Lung (tissue), 12 donors: ENCODE data around the gene CTDNEP1. TPM values are rescaled to one million over a fixed set of nuclear protein-coding genes. Genes with fewer than 3 reads are reported as not detected.

Experiments
- ATAC-seq: fragments of 200-7000 bp; cut with Tn5 transposase; one replicate; pipeline ENCODE4 v1.9.1; 2020; ENCODE audit warnings: moderate number of reproducible peaks; ENCODE audit not compliant: insufficient read depth, low FRiP score
- DNase-seq, 3 donors: peaks; one replicate each; pipeline ENCODE4 v3.0.0-alpha.2; 2013 to 2017
- H3K27ac ChIP-seq, 2 donors: one replicate each; pipeline ENCODE4 v1.5.1; 2013; ENCODE audit warnings: mild to moderate bottlenecking in 2 of 2, moderate library complexity in 2 of 2, control low read depth in 1 of 2, inconsistent platforms in 1 of 2, low read depth in 1 of 2, low read length in 1 of 2
- H3K27me3 ChIP-seq, 3 donors: one replicate each; pipeline ENCODE4 v1.5.1; 2013; ENCODE audit warnings: low read length in 2 of 3; ENCODE audit not compliant: control insufficient read depth in 3 of 3, insufficient read depth in 3 of 3
- H3K36me3 ChIP-seq, 4 donors: one replicate each; pipeline ENCODE4 v1.5.1; 2013; ENCODE audit warnings: low read length in 4 of 4, mild to moderate bottlenecking in 1 of 4, moderate library complexity in 1 of 4; ENCODE audit not compliant: control insufficient read depth in 4 of 4, insufficient read depth in 4 of 4
- H3K4me1 ChIP-seq, 5 donors: one replicate each; pipeline ENCODE4 v1.5.1; 2013; ENCODE audit warnings: low read length in 5 of 5, mild to moderate bottlenecking in 2 of 5, moderate library complexity in 1 of 5; ENCODE audit not compliant: control insufficient read depth in 5 of 5, insufficient read depth in 5 of 5
- H3K4me3 ChIP-seq: one replicate; pipeline ENCODE4 v1.5.1; 2013; ENCODE audit warnings: mild to moderate bottlenecking, control low read depth, moderate library complexity
- H3K9ac ChIP-seq, 2 donors: one replicate each; pipeline ENCODE4 v1.5.1; 2013; ENCODE audit warnings: low read length in 2 of 2, control low read depth in 1 of 2; ENCODE audit not compliant: insufficient read depth in 1 of 2
- H3K9me3 ChIP-seq, 4 donors: one replicate each; pipeline ENCODE4 v1.5.1; 2013; ENCODE audit warnings: low read length in 3 of 4, mild to moderate bottlenecking in 1 of 4, moderate library complexity in 1 of 4; ENCODE audit not compliant: control insufficient read depth in 4 of 4, insufficient read depth in 3 of 4
- WGBS, 2 donors: extraction: QIAGEN DNeasy Blood & Tissue Kit; methylation state at CpG; one replicate each; pipeline ENCODE4 v1.1.7; 2013; 5-methylcytosine and 5-hydroxymethylcytosine counted together
- polyA plus RNA-seq, 2 donors: library from polyadenylated mRNA; stranded (reverse); fragments of 200-250 nt; gene quantifications; one replicate each; pipeline ENCODE4 v1.2.1, GENCODE V29; 2013
- total RNA-seq, 2 donors: library from RNA; depleted of rRNA in 1 of 2; stranded (reverse); fragments of >200 nt in 1 of 2; gene quantifications; one replicate each; pipeline ENCODE4 v1.2.1, GENCODE V29; 2014 to 2021
- TF ChIP-seq, protein P1 (sequence below): IDR thresholded peaks from 2 replicates; pipeline ENCODE4 v1.5.1; 2012; ENCODE audit warnings: mild to moderate bottlenecking; ENCODE audit errors: control extremely low read depth, extremely low read depth
- donor health status: control.
- donor health status: control.
- donor health status: Bipolar disorder and iron deficiency.
- donor health status: healthy.
- donor health status: DM: yes; HTN: yes; CAD: no.

CTDNEP1 gene
- total and polyA plus RNA-seq, 4 donors = 72.5 to 126 (median 90.3) TPM

- H3K27ac ChIP-seq = peak within 1 kb of the TSS in 1 of 2 donors; percentile 90
Measured at GRCh38 chr17:7262192-7262934, 10.8 kb upstream of the CTDNEP1 start, which contains the start of gene CLDN7. Gene CLDN7 (minus strand): TSS chr17:7262478. CDS start chr17:7262043, 435 bp downstream.

GRCh38 chr17:7261379-7262191, 10.1 kb upstream of the CTDNEP1 start:
- H3K36me3 ChIP-seq = peaks cover 0 to 15% (median 4%) of the 10 kb centered on the region in 4 donors
- H3K9ac ChIP-seq = peak overlapping the region; percentile 53 to 68
- TF ChIP-seq, protein P1, sequence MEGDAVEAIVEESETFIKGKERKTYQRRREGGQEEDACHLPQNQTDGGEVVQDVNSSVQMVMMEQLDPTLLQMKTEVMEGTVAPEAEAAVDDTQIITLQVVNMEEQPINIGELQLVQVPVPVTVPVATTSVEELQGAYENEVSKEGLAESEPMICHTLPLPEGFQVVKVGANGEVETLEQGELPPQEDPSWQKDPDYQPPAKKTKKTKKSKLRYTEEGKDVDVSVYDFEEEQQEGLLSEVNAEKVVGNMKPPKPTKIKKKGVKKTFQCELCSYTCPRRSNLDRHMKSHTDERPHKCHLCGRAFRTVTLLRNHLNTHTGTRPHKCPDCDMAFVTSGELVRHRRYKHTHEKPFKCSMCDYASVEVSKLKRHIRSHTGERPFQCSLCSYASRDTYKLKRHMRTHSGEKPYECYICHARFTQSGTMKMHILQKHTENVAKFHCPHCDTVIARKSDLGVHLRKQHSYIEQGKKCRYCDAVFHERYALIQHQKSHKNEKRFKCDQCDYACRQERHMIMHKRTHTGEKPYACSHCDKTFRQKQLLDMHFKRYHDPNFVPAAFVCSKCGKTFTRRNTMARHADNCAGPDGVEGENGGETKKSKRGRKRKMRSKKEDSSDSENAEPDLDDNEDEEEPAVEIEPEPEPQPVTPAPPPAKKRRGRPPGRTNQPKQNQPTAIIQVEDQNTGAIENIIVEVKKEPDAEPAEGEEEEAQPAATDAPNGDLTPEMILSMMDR = no peak
- no peaks in the 10 kb centered on the region for H3K9me3 ChIP-seq
- peaks cover 0 to 11% (median 0%) of the 10 kb centered on the region in 5 donors for H3K4me1 ChIP-seq
- peak overlapping the region; percentile 57 for H3K4me3 ChIP-seq
- WGBS, 2 donors = 10 to 11% methylated on average over 50 to 71 of the region's 71 CpGs
- ATAC-seq (peak; percentile 3), DNase-seq (no peak)
- H3K27me3 ChIP-seq = peaks cover 0 to 23% (median 18%) of the 10 kb centered on the region in 3 donors
- H3K27ac ChIP-seq = peak overlapping the region in 1 of 2 donors; percentile 90

More at GRCh38 chr17:7262192-7262934, 10.8 kb upstream of the CTDNEP1 start, which contains the start of gene CLDN7:
- H3K9ac ChIP-seq = peak within 1 kb of the TSS; percentile 53 to 68
- H3K4me1 ChIP-seq = peaks cover 0 to 11% (median 0%) of the 10 kb centered on the region in 5 donors
- peaks cover 0 to 23% (median 18%) of the 10 kb centered on the region in 3 donors for H3K27me3 ChIP-seq
- TF ChIP-seq, protein P1 = no peak
- 9% methylated on average over 52 to 64 of the region's 64 CpGs for WGBS, 2 donors
- peaks cover 0 to 10% (median 3%) of the 10 kb centered on the region in 4 donors for H3K36me3 ChIP-seq
- H3K9me3 ChIP-seq = no peaks in the 10 kb centered on the region
- DNase-seq = peak; percentile 57 to 86 (median 84)
- peak; percentile 56 for ATAC-seq
- H3K4me3 ChIP-seq = peak within 1 kb of the TSS; percentile 57

DNA sequence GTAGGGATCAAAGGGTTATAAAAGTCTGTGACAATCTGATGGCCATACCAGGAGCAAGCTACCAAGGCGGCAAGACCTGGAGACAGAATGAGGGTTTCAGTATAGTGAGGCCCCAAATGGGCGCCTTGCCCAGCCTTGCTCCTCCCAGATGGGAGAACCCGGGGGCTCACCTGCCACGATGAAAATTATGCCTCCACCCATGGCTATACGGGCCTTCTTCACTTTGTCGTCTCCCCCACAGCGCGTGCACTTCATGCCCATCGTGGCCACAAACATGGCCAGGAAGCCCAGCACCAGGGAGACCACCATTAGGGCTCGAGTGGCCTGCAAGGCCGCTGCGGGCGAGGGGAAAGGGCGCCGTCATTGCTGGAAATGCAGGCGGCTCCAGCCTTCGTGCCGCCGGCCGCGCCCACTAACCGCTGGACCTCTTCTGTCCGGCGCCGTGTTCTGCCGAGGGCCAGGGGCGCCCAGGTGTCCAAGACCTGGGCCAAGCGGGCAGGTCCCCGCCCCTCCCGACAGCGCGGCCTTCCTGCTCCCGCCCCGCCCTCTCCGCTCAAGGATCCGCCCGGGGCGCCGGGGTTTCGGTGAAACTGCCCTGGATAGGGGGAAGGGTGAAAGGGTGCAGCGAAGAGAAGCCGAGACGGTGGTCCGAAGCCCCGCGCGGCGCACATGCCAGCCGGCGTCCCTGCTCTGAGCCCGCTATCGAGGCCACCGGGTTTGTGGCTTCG, 9.3 kb upstream of the CTDNEP1 start:
- H3K27ac ChIP-seq = peak overlapping the region in 1 of 2 donors; percentile 90
- 7 to 13% methylated on average over 30 to 54 of the region's 54 CpGs for WGBS, 2 donors
- ATAC-seq (peak; percentile 63), DNase-seq (peak; percentile 38 to 58 (median 47))
- H3K36me3 ChIP-seq = peaks cover 0 to 18% (median 7%) of the 10 kb centered on the region in 4 donors
- H3K27me3 ChIP-seq = peaks cover 0 to 23% (median 18%) of the 10 kb centered on the region in 3 donors
- TF ChIP-seq, protein P1 = no peak
- H3K4me3 ChIP-seq = peak overlapping the region; percentile 57
- H3K9ac ChIP-seq = peak overlapping the region in 1 of 2 donors; percentile 31
- H3K9me3 ChIP-seq = no peaks in the 10 kb centered on the region
- peaks cover 0 to 11% (median 0%) of the 10 kb centered on the region in 5 donors for H3K4me1 ChIP-seq
